Measurements from ENCODE around the gene KIFC3.
"Not testable (repeated sequence)": the region's sequence is repeated elsewhere in the genome, so short reads cannot be mapped to it uniquely, and the experiment has no call there.

The KIFC3 gene

GRCh38 chr16:57803134-57803990, 1.1 kb upstream of the KIFC3 start:
- no peak for DNase-seq (ENCODE audit: low read depth, low spot score)

- DNase-seq (ENCODE audit: low read depth, low spot score) = no peak
These were observed 416 bp downstream of the KIFC3 start for GRCh38 chr16:57801809-57802340.

GRCh38 chr16:57801098-57801808, 1.0 kb downstream of the KIFC3 start:
- DNase-seq (ENCODE audit: low read depth, low spot score) = no peak

GRCh38 chr16:57800200-57801097, 1.8 kb downstream of the KIFC3 start:
- DNase-seq (ENCODE audit: low read depth, low spot score) = no peak

- DNase-seq (ENCODE audit: low read depth, low spot score) = no peak
These were observed 2.6 kb downstream of the KIFC3 start for GRCh38 chr16:57799600-57800199.

- no peak for DNase-seq (ENCODE audit: low read depth, low spot score)
These were observed 3.2 kb downstream of the KIFC3 start for GRCh38 chr16:57798953-57799599.

- DNase-seq (ENCODE audit: low read depth, low spot score) = no peak
These were observed 4.0 kb downstream of the KIFC3 start for GRCh38 chr16:57798267-57798810.

- no peak for DNase-seq (ENCODE audit: low read depth, low spot score)
These were observed 4.6 kb downstream of the KIFC3 start for GRCh38 chr16:57797526-57798266.

GRCh38 chr16:57797216-57797525, 5.1 kb downstream of the KIFC3 start:
- DNase-seq (ENCODE audit: low read depth, low spot score) = no peak

GRCh38 chr16:57796014-57796413, 6.3 kb downstream of the KIFC3 start:
- not testable (repeated sequence) for DNase-seq (ENCODE audit: low read depth, low spot score)

GRCh38 chr16:57795431-57795878, 6.8 kb downstream of the KIFC3 start:
- DNase-seq (ENCODE audit: low read depth, low spot score) = no peak

- no peak for DNase-seq (ENCODE audit: low read depth, low spot score)
These were observed 7.4 kb downstream of the KIFC3 start for GRCh38 chr16:57794849-57795430.

GRCh38 chr16:57791893-57792461, 10.3 kb downstream of the KIFC3 start:
- DNase-seq (ENCODE audit: low read depth, low spot score) = no peak

- no peak for DNase-seq (ENCODE audit: low read depth, low spot score)
These were observed 10.9 kb downstream of the KIFC3 start for GRCh38 chr16:57791195-57791892.

- no peak for DNase-seq (ENCODE audit: low read depth, low spot score)
These were observed 13.3 kb downstream of the KIFC3 start for GRCh38 chr16:57788951-57789350.

- DNase-seq (ENCODE audit: low read depth, low spot score) = no peak
These were observed 13.9 kb downstream of the KIFC3 start for GRCh38 chr16:57788252-57788841.

GRCh38 chr16:57787519-57787905, 14.8 kb downstream of the KIFC3 start:
- DNase-seq (ENCODE audit: low read depth, low spot score) = no peak

Data from brain pericyte (primary cell).